Upper lobe of left lung (tissue), 4 donors: ENCODE measurements around the gene SEZ6L2.

Experiments used
- CTCF ChIP-seq, 6 experiments: fragments of 450-650 bp in 4 of 6; fragments of 200-600 bp in 2 of 6; sonication (generic) in 2 of 6; IDR thresholded peaks; one replicate each; pipeline ENCODE4 v1.5.1; 2016 to 2019; ENCODE audit warnings: antibody characterized with exemption in 6 of 6
- POLR2A ChIP-seq, 4 donors: fragments of 450-650 bp; IDR thresholded peaks; one replicate each; pipeline ENCODE4 v1.5.1; 2016 to 2017; ENCODE audit warnings: antibody characterized with exemption in 4 of 4, mild to moderate bottlenecking in 2 of 4

DNA sequence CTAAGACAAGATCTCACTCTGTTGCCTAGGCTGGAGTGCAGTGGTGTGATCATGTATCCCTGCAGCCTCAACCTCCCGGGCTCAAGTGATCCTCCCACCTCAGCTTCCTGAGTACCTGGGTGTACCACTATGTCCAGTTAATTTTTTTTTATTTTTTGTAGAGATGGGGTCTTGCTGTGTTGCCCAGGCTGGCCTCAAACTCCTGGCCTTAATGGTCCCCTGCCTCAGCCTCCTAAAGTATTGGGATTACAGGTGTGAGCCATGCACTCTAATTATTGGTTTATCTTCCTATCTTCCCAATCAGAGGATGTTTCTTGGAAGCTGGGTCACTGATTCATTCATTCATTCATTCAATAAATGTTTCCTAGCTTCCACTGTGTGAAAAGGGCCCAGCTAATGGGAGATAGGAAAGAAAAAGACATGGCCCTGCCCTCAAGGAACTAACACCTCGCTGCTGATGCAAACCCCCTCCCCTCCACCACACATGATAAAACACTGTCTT lies 9.4 kb upstream of the SEZ6L2 start:
- no peak for TF ChIP-seq CTCF (IDR thresholded peaks at IDR 0.05)
- TF ChIP-seq POLR2A (IDR thresholded peaks at IDR 0.05), result no peak
